H9 (cell line): ENCODE data around the gene CPNE7. TPM values are rescaled to one million over a fixed set of nuclear protein-coding genes. Genes with fewer than 3 reads are reported as not detected.

ENCODE experiments used
- DNase-seq: peaks from one replicate; pipeline ENCODE4 v3.0.0-alpha.2; 2017
- H2AFZ ChIP-seq: one replicate; pipeline ENCODE4 v1.6.1; 2013; ENCODE audit warnings: mild to moderate bottlenecking, low read length, control low read depth, moderate library complexity
- H2AK5ac ChIP-seq: 2 replicates; pipeline ENCODE4 v1.6.1; 2013; ENCODE audit warnings: low read length, control low read depth, mixed read lengths; ENCODE audit not compliant: insufficient read length
- H2BK120ac ChIP-seq: one replicate; pipeline ENCODE4 v1.6.1; 2013; ENCODE audit warnings: low read depth, mild to moderate bottlenecking, low read length, control low read depth, inconsistent platforms; ENCODE audit not compliant: poor library complexity, severe bottlenecking
- H2BK12ac ChIP-seq: 2 replicates; pipeline ENCODE4 v1.6.1; 2013; ENCODE audit warnings: low read length, control low read depth, mixed read lengths, low read depth; ENCODE audit not compliant: insufficient read length
- H2BK15ac ChIP-seq: 2 replicates; pipeline ENCODE4 v1.6.1; 2013; ENCODE audit warnings: low read depth, low read length, control low read depth
- H2BK20ac ChIP-seq: one replicate; pipeline ENCODE4 v1.6.1; 2013; ENCODE audit warnings: low read depth, mild to moderate bottlenecking, low read length, control low read depth, inconsistent platforms; ENCODE audit not compliant: poor library complexity, severe bottlenecking
- H2BK5ac ChIP-seq: 2 replicates; pipeline ENCODE4 v1.6.1; 2013; ENCODE audit warnings: low read length, control low read depth, mixed read lengths; ENCODE audit not compliant: insufficient read length
- H3K14ac ChIP-seq: 2 replicates; pipeline ENCODE4 v1.6.1; 2013; ENCODE audit warnings: low read length, control low read depth; ENCODE audit not compliant: insufficient read depth
- H3K18ac ChIP-seq: 2 replicates; pipeline ENCODE4 v1.6.1; 2013; ENCODE audit warnings: low read depth, mild to moderate bottlenecking, mixed read lengths, low read length, control low read depth; ENCODE audit not compliant: insufficient read length
- H3K23ac ChIP-seq: 2 replicates; pipeline ENCODE4 v1.6.1; 2013; ENCODE audit warnings: low read length, control low read depth, mixed read lengths, low read depth; ENCODE audit not compliant: insufficient read length
- H3K23me2 ChIP-seq: 2 replicates; pipeline ENCODE4 v1.6.1; 2013; ENCODE audit warnings: low read depth, mild to moderate bottlenecking, mixed read lengths, low read length, control low read depth; ENCODE audit not compliant: insufficient read length, poor library complexity, severe bottlenecking
- H3K27ac ChIP-seq: 2 replicates; pipeline ENCODE4 v1.5.1; 2013; ENCODE audit warnings: low read length, control low read depth, mixed read lengths, low read depth; ENCODE audit not compliant: insufficient read length
- H3K27me3 ChIP-seq: 2 replicates; pipeline ENCODE4 v1.6.1; 2013; ENCODE audit warnings: low read length, control low read depth, inconsistent platforms; ENCODE audit not compliant: insufficient read depth
- H3K4ac ChIP-seq: 2 replicates; pipeline ENCODE4 v1.6.1; 2013; ENCODE audit warnings: low read depth, mild to moderate bottlenecking, control low read depth, inconsistent platforms, low read length, moderate library complexity
- H3K4me1 ChIP-seq: 2 replicates; pipeline ENCODE4 v1.6.1; 2013; ENCODE audit warnings: low read length, control low read depth, inconsistent platforms; ENCODE audit not compliant: insufficient read depth
- H3K4me2 ChIP-seq: 2 replicates; pipeline ENCODE4 v1.6.1; 2013; ENCODE audit warnings: low read length, control low read depth, mixed read lengths; ENCODE audit not compliant: insufficient read length, insufficient read depth
- H3K56ac ChIP-seq: 2 replicates; pipeline ENCODE4 v1.6.1; 2013; ENCODE audit warnings: low read depth, mild to moderate bottlenecking, mixed read lengths, low read length, control low read depth; ENCODE audit not compliant: insufficient read length
- H3K79me1 ChIP-seq: 2 replicates; pipeline ENCODE4 v1.6.1; 2013; ENCODE audit warnings: low read depth, mild to moderate bottlenecking, moderate library complexity, low read length, control low read depth, inconsistent platforms; ENCODE audit not compliant: insufficient read depth, poor library complexity, severe bottlenecking
- H3K79me2 ChIP-seq: 2 replicates; pipeline ENCODE4 v1.6.1; 2013; ENCODE audit warnings: low read length, control low read depth, inconsistent platforms; ENCODE audit not compliant: insufficient read depth
- H3K9ac ChIP-seq: 2 replicates; pipeline ENCODE4 v1.6.1; 2013; ENCODE audit warnings: low read length, control low read depth, mixed read lengths; ENCODE audit not compliant: insufficient read length; ENCODE audit errors: extremely low read depth
- H3K9me3 ChIP-seq: one replicate; pipeline ENCODE4 v1.6.1; 2013; ENCODE audit warnings: low read depth, low read length, inconsistent platforms; ENCODE audit not compliant: control insufficient read depth
- H3T11ph ChIP-seq: one replicate; pipeline ENCODE4 v1.6.1; 2013; ENCODE audit warnings: mild to moderate bottlenecking, low read length, control low read depth, inconsistent platforms
- H4K20me1 ChIP-seq: one replicate; pipeline ENCODE4 v1.6.1; 2013; ENCODE audit not compliant: control insufficient read depth, insufficient read length, insufficient read depth
- H4K5ac ChIP-seq: 2 replicates; pipeline ENCODE4 v1.6.1; 2013; ENCODE audit warnings: low read depth, mild to moderate bottlenecking, mixed read lengths, low read length, control low read depth; ENCODE audit not compliant: insufficient read length
- H4K8ac ChIP-seq: replicated peaks from 2 replicates; pipeline ENCODE4 v1.6.1; 2013; ENCODE audit warnings: low read length, control low read depth, mixed read lengths, low read depth; ENCODE audit not compliant: insufficient read length
- H4K91ac ChIP-seq: 2 replicates; pipeline ENCODE4 v1.6.1; 2013; ENCODE audit warnings: low read depth, mild to moderate bottlenecking, moderate library complexity, mixed read lengths, low read length, control low read depth; ENCODE audit not compliant: insufficient read length
- H3K27ac Mint-ChIP-seq, 3 experiments: 2 replicates in 2 of 3; 3 replicates in 1 of 3; pipeline ENCODE4 v1.8.0; 2020 to 2021; ENCODE audit warnings: mixed read lengths in 3 of 3, mild to moderate bottlenecking in 1 of 3, moderate library complexity in 1 of 3
- H3K27me3 Mint-ChIP-seq: 2 replicates; pipeline ENCODE4 v1.8.0; 2021; ENCODE audit warnings: low read depth, mild to moderate bottlenecking, moderate library complexity, mixed read lengths
- H3K36me3 Mint-ChIP-seq, 3 experiments: 2 replicates in 2 of 3; 3 replicates in 1 of 3; pipeline ENCODE4 v1.8.0; 2020 to 2021; ENCODE audit warnings: low read depth in 3 of 3, mixed read lengths in 3 of 3; ENCODE audit not compliant: insufficient read depth in 1 of 3
- H3K4me1 Mint-ChIP-seq, 2 experiments: 2 replicates each; pipeline ENCODE4 v1.8.0; 2020; ENCODE audit warnings: mixed read lengths in 2 of 2
- H3K4me3 Mint-ChIP-seq, 2 experiments: 2 replicates in 1 of 2; 3 replicates in 1 of 2; pipeline ENCODE4 v1.8.0; 2020 to 2021; ENCODE audit warnings: mild to moderate bottlenecking in 2 of 2, mixed read lengths in 2 of 2, moderate library complexity in 1 of 2
- H3K9me3 Mint-ChIP-seq, 2 experiments: 2 replicates in 1 of 2; 3 replicates in 1 of 2; pipeline ENCODE4 v1.8.0; 2020; ENCODE audit warnings: mild to moderate bottlenecking in 2 of 2, mixed read lengths in 2 of 2, moderate library complexity in 1 of 2
- CTCF ChIP-seq: fragments of 200-600 bp; sonication (generic); conservative IDR thresholded peaks from 3 replicates; pipeline ENCODE4 v1.8.0; 2021; ENCODE audit warnings: antibody characterized with exemption, mild to moderate bottlenecking
- WGBS: extraction: QIAGEN DNeasy Blood & Tissue Kit; methylation state at CpG from one replicate; pipeline ENCODE4 v1.1.7; 2013; ENCODE audit warnings: missing lambda C conversion rate, low lambda C conversion rate, mixed read lengths; ENCODE audit not compliant: insufficient read length; ENCODE audit errors: extremely low coverage; 5-methylcytosine and 5-hydroxymethylcytosine counted together
- total RNA-seq: library from RNA; stranded (reverse); gene quantifications from 2 replicates; pipeline ENCODE4 v1.2.1, GENCODE V29; 2021

Gene CPNE7
- total RNA-seq, 1 experiment from 2014 or later, result 23.4 TPM

- H2AK5ac ChIP-seq, result no peak overlapping the region
- H3T11ph ChIP-seq, result no peak overlapping the region
- no peak overlapping the region for H3K27ac Mint-ChIP-seq
- H3K23ac ChIP-seq, result no peak overlapping the region
- H3K4me1 ChIP-seq, result no peaks in the 10 kb centered on the region
- H3K36me3 Mint-ChIP-seq, result peaks cover 8 to 29% (median 28%) of the 10 kb centered on the region in 3 experiments; a peak in 6 of 7 replicates
- H3K9me3 ChIP-seq, result no peaks in the 10 kb centered on the region
- H3K4ac ChIP-seq, result no peak overlapping the region
- no peak overlapping the region for H2BK12ac ChIP-seq
- WGBS, result no CpG with 5 or more reads among the region's 14 CpGs
- no peak for TF ChIP-seq CTCF
- H2BK15ac ChIP-seq, result no peak overlapping the region
- H4K8ac ChIP-seq, result no peak overlapping the region
- no peak overlapping the region for H4K5ac ChIP-seq
- H3K56ac ChIP-seq, result no peak overlapping the region
- H2AFZ ChIP-seq, result no peak overlapping the region
- H3K23me2 ChIP-seq, result no peaks in the 10 kb centered on the region
- H3K4me2 ChIP-seq, result no peak overlapping the region
- H2BK20ac ChIP-seq, result no peak overlapping the region
- no peaks in the 10 kb centered on the region for H3K79me1 ChIP-seq
- no peak overlapping the region for H3K14ac ChIP-seq
- no peaks in the 10 kb centered on the region for H3K27me3 ChIP-seq
- peaks cover 7% of the 10 kb centered on the region for H3K27me3 Mint-ChIP-seq
- no peak overlapping the region for H2BK5ac ChIP-seq
- no peak overlapping the region for H2BK120ac ChIP-seq
- no peak for DNase-seq
- no peak overlapping the region for H3K9ac ChIP-seq
- H4K20me1 ChIP-seq, result no peaks in the 10 kb centered on the region
- H4K91ac ChIP-seq, result no peak overlapping the region
- H3K9me3 Mint-ChIP-seq, result no peaks in the 10 kb centered on the region
- no peaks in the 10 kb centered on the region for H3K79me2 ChIP-seq
- H3K27ac ChIP-seq, result no peak overlapping the region
- H3K4me1 Mint-ChIP-seq, result peaks cover 10 to 11% of the 10 kb centered on the region in 2 experiments
- no peak overlapping the region for H3K18ac ChIP-seq
- no peak overlapping the region; a peak in 1 of 5 replicates for H3K4me3 Mint-ChIP-seq
Observed at GRCh38 chr16:89643769-89644300, 68.3 kb downstream of the CPNE7 start.
